ENCODE results near the gene HNRNPH1.

The HNRNPH1 gene

GRCh38 chr5:179603308-179603707, 20.2 kb downstream of the HNRNPH1 start:
- no peak for FAIRE-seq

- no peak for FAIRE-seq
Observed at GRCh38 chr5:179601871-179602625, 21.4 kb downstream of the HNRNPH1 start.

- FAIRE-seq = no peak
Observed at GRCh38 chr5:179599973-179600372, 23.5 kb downstream of the HNRNPH1 start.

GRCh38 chr5:179599566-179599965, 23.9 kb downstream of the HNRNPH1 start:
- FAIRE-seq = no peak

- FAIRE-seq = no peak
Observed at GRCh38 chr5:179599100-179599499, 24.4 kb downstream of the HNRNPH1 start.

- FAIRE-seq = no peak
Observed at GRCh38 chr5:179596421-179596820, 27.1 kb downstream of the HNRNPH1 start.

- FAIRE-seq = no peak
Observed at GRCh38 chr5:179595916-179596315, 27.6 kb downstream of the HNRNPH1 start.

GRCh38 chr5:179588166-179588565, 35.3 kb downstream of the HNRNPH1 start:
- FAIRE-seq = no peak

GRCh38 chr5:179585941-179586401, 37.5 kb downstream of the HNRNPH1 start:
- FAIRE-seq = no peak

GRCh38 chr5:179577286-179577960, 46.0 kb downstream of the HNRNPH1 start:
- no peak for FAIRE-seq

- no peak for FAIRE-seq
Observed at GRCh38 chr5:179572386-179572785, 51.1 kb downstream of the HNRNPH1 start.

- FAIRE-seq = no peak
Observed at GRCh38 chr5:179568721-179569120, 54.8 kb downstream of the HNRNPH1 start.

- FAIRE-seq = no peak
Observed at GRCh38 chr5:179564526-179564925, 58.9 kb downstream of the HNRNPH1 start.

Data from endometrium (tissue), 2 donors.